GM12874 (cell line): ENCODE results near the gene ZNF326.

Source experiments
- TF ChIP-seq, protein P1 (sequence below): IDR thresholded peaks from 2 replicates; pipeline ENCODE4 v1.5.1; 2011; ENCODE audit warnings: low read depth, mild to moderate bottlenecking, control low read depth, low read length, moderate library complexity; ENCODE audit not compliant: insufficient read depth

ZNF326 gene

DNA sequence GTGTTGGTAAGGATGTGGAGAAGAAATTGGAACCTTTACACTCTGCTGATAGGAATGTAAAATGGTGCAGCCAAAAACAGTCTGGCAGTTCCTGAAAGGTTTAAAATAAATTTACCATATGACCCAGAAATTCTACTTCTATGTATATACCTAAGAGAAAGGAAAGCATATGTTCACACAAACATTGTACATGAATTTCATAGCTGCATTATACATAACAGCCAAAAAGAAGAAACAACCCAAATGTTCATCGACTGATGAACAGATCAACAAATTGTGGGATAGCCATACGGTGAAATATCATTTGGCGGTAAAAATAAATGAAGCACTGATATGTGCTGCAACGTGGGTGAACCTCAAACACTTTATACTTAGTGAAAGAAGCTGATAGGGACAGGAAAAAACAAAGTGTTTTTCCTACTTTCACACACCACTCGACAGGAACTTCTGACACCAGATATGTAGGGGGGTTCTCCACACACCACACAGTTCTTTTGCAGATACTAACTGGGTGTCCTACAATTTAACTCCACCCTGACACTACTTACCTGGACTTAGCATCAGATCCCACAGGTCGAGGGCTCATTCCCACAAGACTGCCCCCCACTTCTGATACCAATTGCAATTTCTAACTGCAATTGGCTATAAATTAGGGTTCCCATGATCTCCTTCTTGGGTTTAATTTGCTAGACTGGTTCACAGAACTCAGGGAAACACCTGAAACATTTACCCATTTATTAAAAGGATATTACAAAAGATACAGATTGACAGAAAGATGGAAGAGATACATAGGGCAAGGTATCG lies 35.9 kb upstream of the ZNF326 start:
- TF ChIP-seq, protein P1, sequence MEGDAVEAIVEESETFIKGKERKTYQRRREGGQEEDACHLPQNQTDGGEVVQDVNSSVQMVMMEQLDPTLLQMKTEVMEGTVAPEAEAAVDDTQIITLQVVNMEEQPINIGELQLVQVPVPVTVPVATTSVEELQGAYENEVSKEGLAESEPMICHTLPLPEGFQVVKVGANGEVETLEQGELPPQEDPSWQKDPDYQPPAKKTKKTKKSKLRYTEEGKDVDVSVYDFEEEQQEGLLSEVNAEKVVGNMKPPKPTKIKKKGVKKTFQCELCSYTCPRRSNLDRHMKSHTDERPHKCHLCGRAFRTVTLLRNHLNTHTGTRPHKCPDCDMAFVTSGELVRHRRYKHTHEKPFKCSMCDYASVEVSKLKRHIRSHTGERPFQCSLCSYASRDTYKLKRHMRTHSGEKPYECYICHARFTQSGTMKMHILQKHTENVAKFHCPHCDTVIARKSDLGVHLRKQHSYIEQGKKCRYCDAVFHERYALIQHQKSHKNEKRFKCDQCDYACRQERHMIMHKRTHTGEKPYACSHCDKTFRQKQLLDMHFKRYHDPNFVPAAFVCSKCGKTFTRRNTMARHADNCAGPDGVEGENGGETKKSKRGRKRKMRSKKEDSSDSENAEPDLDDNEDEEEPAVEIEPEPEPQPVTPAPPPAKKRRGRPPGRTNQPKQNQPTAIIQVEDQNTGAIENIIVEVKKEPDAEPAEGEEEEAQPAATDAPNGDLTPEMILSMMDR, result no peak

- TF ChIP-seq, protein P1, result no peak
These were observed 35.2 kb upstream of the ZNF326 start for GRCh38 chr1:89959719-89960118.

- TF ChIP-seq, protein P1, result no peak
These were observed 32.7 kb upstream of the ZNF326 start for GRCh38 chr1:89962024-89962741.

GRCh38 chr1:89962742-89963075 lies 32.2 kb upstream of the ZNF326 start:
- TF ChIP-seq, protein P1, result no peak

DNA sequence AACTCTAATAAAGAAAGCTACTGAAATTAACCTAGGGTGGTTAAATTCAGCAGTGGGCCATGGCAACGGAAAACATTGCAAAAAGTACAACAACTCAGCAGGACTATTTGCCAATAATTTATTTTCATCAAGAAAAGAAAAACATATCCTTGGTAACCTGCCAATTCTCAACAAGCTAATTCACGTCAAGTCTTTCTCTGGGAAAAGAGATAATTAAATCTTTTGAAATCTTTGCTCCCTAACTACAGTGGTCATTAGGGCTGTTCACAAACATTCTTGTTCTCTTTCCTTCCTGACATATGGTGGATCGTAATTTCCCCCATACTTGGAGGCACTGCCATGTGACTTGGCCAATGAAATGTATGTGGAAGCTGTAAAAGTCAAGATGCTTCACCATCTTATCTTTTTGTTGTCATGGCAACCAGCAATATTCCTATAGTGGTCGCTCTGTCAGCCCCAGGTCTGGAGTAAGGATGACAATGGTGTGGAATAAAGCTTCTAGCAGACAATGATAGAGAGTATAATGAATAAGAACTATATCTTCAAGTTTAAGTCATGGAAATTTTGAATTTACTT lies 29.6 kb upstream of the ZNF326 start:
- TF ChIP-seq, protein P1, result no peak

- TF ChIP-seq, protein P1, result no peak
These were observed 28.3 kb upstream of the ZNF326 start for GRCh38 chr1:89966656-89967055.

DNA sequence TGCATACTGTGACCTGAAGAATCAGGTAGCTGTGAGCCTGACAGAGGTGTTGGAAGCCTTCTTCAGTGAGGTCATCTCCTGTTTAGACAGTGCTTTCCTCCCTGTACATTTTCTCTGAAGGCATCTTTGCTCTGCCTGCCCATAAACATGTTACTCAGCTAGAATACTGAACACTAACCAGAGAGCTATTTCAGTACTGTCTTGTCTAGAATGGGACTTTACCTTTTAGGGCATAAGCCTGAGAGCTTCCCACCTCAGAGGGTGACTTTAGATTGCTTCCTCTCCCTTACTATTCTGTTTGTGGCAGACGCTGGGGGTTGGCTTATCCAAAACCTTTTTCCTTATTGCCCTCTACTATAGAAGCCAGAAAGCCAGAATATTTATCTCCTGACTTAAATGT lies 23.3 kb upstream of the ZNF326 start:
- TF ChIP-seq, protein P1, result no peak
